Ascending aorta (tissue), 2 donors: ENCODE results near the gene ADGRV1. TPM values are rescaled to one million over a fixed set of nuclear protein-coding genes. Genes with fewer than 3 reads are reported as not detected.
"Not testable (repeated sequence)": the region's sequence is repeated elsewhere in the genome, so short reads cannot be mapped to it uniquely, and the experiment has no call there.

ENCODE experiments used
- DNase-seq, 2 donors: peaks; one replicate each; pipeline ENCODE4 v3.0.0-alpha.2; 2019; ENCODE audit warnings: low spot score in 2 of 2
- H3K27ac ChIP-seq, 2 donors: fragments of 200-600 bp; sonication (generic); one replicate each; pipeline ENCODE4 v1.5.1; 2016 to 2017; ENCODE audit warnings: mild to moderate bottlenecking in 1 of 2
- H3K27me3 ChIP-seq: fragments of 200-600 bp; sonication (generic); one replicate; pipeline ENCODE4 v1.5.1; 2017
- H3K36me3 ChIP-seq, 2 donors: fragments of 200-600 bp; sonication (generic); one replicate each; pipeline ENCODE4 v1.5.1; 2016
- H3K4me1 ChIP-seq, 2 donors: fragments of 200-600 bp; sonication (generic); one replicate each; pipeline ENCODE4 v1.5.1; 2016 to 2017; ENCODE audit warnings: mild to moderate bottlenecking in 1 of 2
- H3K4me3 ChIP-seq, 2 donors: fragments of 200-600 bp; sonication (generic); one replicate each; pipeline ENCODE4 v1.5.1; 2016 to 2017; ENCODE audit warnings: mild to moderate bottlenecking in 1 of 2
- H3K9me3 ChIP-seq, 2 donors: fragments of 200-600 bp; sonication (generic); one replicate each; pipeline ENCODE4 v1.5.1; 2016
- CTCF ChIP-seq, 3 experiments: fragments of 200-600 bp in 2 of 3; fragments of 450-650 bp in 1 of 3; sonication (generic) in 2 of 3; IDR thresholded peaks; one replicate each; pipeline ENCODE4 v1.5.1; 2016 to 2019; ENCODE audit warnings: antibody characterized with exemption in 3 of 3, mild to moderate bottlenecking in 1 of 3, moderate library complexity in 1 of 3
- intact Hi-C: fragments of 100-400 bp; cut with DNase I; formaldehyde crosslinking; loops from one replicate; pipeline ENCODE4 v1.15.1; 2023
- total RNA-seq: library from RNA; depleted of rRNA; stranded (reverse); fragments of >200 nt; gene quantifications from one replicate; pipeline ENCODE4 v1.1.0, GENCODE V29; 2016

Gene ADGRV1
- total RNA-seq, 1 donor from 2014 or later = 6.9 TPM

GRCh38 chr5:90803876-90804275 is 245.3 kb downstream of the ADGRV1 start:
- H3K27me3 ChIP-seq = no peaks in the 10 kb centered on the region
- intact Hi-C loops = no loop called here
- no peak for TF ChIP-seq CTCF (IDR thresholded peaks at IDR 0.05)
- DNase-seq = no peak
- no peak overlapping the region for H3K27ac ChIP-seq
- no peaks in the 10 kb centered on the region for H3K36me3 ChIP-seq
- H3K4me1 ChIP-seq = no peaks in the 10 kb centered on the region
- H3K9me3 ChIP-seq = no peaks in the 10 kb centered on the region
- H3K4me3 ChIP-seq = no peak overlapping the region

- TF ChIP-seq CTCF (IDR thresholded peaks at IDR 0.05) = no peak
- Histone ChIP-seq H3K36me3 (no peaks in the 10 kb centered on the region), H3K4me3 (no peak overlapping the region), H3K27me3 (no peaks in the 10 kb centered on the region), H3K4me1 (no peaks in the 10 kb centered on the region), H3K9me3 (no peaks in the 10 kb centered on the region), H3K27ac (no peak overlapping the region)
- no peak for DNase-seq
- intact Hi-C loops = no loop called here
Observed at GRCh38 chr5:90807496-90807895, 248.9 kb downstream of the ADGRV1 start.

GRCh38 chr5:90809311-90810056 is 250.9 kb downstream of the ADGRV1 start:
- no peak for DNase-seq
- Histone ChIP-seq H3K27me3 (no peaks in the 10 kb centered on the region), H3K36me3 (no peaks in the 10 kb centered on the region), H3K27ac (no peak overlapping the region), H3K4me1 (no peaks in the 10 kb centered on the region), H3K4me3 (no peak overlapping the region), H3K9me3 (no peaks in the 10 kb centered on the region)
- no peak for TF ChIP-seq CTCF (IDR thresholded peaks at IDR 0.05)
- intact Hi-C loops = no loop called here

- no peak for TF ChIP-seq CTCF (IDR thresholded peaks at IDR 0.05)
- no peaks in the 10 kb centered on the region for H3K27me3 ChIP-seq
- H3K4me1 ChIP-seq = no peaks in the 10 kb centered on the region
- no peak overlapping the region for H3K27ac ChIP-seq
- H3K9me3 ChIP-seq = no peaks in the 10 kb centered on the region
- no peak for DNase-seq
- intact Hi-C loops = no loop called here
- H3K36me3 ChIP-seq = no peaks in the 10 kb centered on the region
- no peak overlapping the region for H3K4me3 ChIP-seq
Observed at GRCh38 chr5:90810211-90810610, 251.6 kb downstream of the ADGRV1 start.

- no peaks in the 10 kb centered on the region for H3K27me3 ChIP-seq
- H3K4me1 ChIP-seq = no peaks in the 10 kb centered on the region
- no peak for TF ChIP-seq CTCF (IDR thresholded peaks at IDR 0.05)
- no peaks in the 10 kb centered on the region for H3K36me3 ChIP-seq
- H3K27ac ChIP-seq = no peak overlapping the region
- no peak for DNase-seq
- intact Hi-C loops = no loop called here
- no peaks in the 10 kb centered on the region for H3K9me3 ChIP-seq
- no peak overlapping the region for H3K4me3 ChIP-seq
Observed at GRCh38 chr5:90813392-90813791, 254.8 kb downstream of the ADGRV1 start.

- H3K4me1 ChIP-seq, H3K4me3 ChIP-seq, DNase-seq, H3K9me3 ChIP-seq, intact Hi-C loops, H3K36me3 ChIP-seq, H3K27me3 ChIP-seq, H3K27ac ChIP-seq: not testable (repeated sequence)
Observed at GRCh38 chr5:90822062-90822461, 263.5 kb downstream of the ADGRV1 start.
